Measurements from ENCODE around the gene CPZ. TPM values are rescaled to one million over a fixed set of nuclear protein-coding genes. Genes with fewer than 3 reads are reported as not detected.

Gene CPZ
- total and polyA plus RNA-seq, 12 donors = 0.53 to 6.4 (median 3.9) TPM

GRCh38 chr4:8613421-8614364 lies 21.1 kb downstream of the CPZ start:
- Histone ChIP-seq H3K4me1 (replicated peaks in 1 of 2) (no peaks in the 10 kb centered on the region), H3K27me3 (no peaks in the 10 kb centered on the region), H3K36me3 (replicated peaks in 1 of 2) (no peaks in the 10 kb centered on the region), H3K9me3 (replicated peaks in 1 of 3) (no peaks in the 10 kb centered on the region), H3K27ac (no peak overlapping the region), H3K4me3 (no peak overlapping the region)
- TF ChIP-seq POLR2A (IDR thresholded peaks at IDR 0.05) = no peak
- TF ChIP-seq CTCF (IDR thresholded peaks at IDR 0.05) = no peak
- DNase-seq = no peak
- intact Hi-C loops (cut with DNase I) = no loop called here
- WGBS, 4 donors = 77 to 91% (median 85%) methylated on average over 21 to 35 of the region's 35 CpGs

GRCh38 chr4:8614365-8615193 lies 22.0 kb downstream of the CPZ start:
- Histone ChIP-seq H3K4me1 (replicated peaks in 1 of 2) (no peaks in the 10 kb centered on the region), H3K4me3 (no peak overlapping the region), H3K9me3 (replicated peaks in 1 of 3) (no peaks in the 10 kb centered on the region), H3K27me3 (no peaks in the 10 kb centered on the region), H3K27ac (no peak overlapping the region), H3K36me3 (replicated peaks in 1 of 2) (no peaks in the 10 kb centered on the region)
- 73 to 82% (median 77%) methylated on average over 14 to 22 of the region's 22 CpGs for WGBS, 4 donors
- TF ChIP-seq POLR2A (IDR thresholded peaks at IDR 0.05) (no peak), CTCF (IDR thresholded peaks at IDR 0.05) (no peak)
- intact Hi-C loops (cut with DNase I) = no loop called here
- DNase-seq = no peak

- Histone ChIP-seq H3K36me3 (replicated peaks in 1 of 2) (no peaks in the 10 kb centered on the region), H3K4me1 (replicated peaks in 1 of 2) (no peaks in the 10 kb centered on the region), H3K9me3 (replicated peaks in 1 of 3) (no peaks in the 10 kb centered on the region), H3K4me3 (no peak overlapping the region), H3K27me3 (no peaks in the 10 kb centered on the region), H3K27ac (no peak overlapping the region)
- DNase-seq = no peak
- WGBS, 4 donors = 17 to 83% (median 77%) methylated on average over 1 to 13 of the region's 13 CpGs
- intact Hi-C loops (cut with DNase I) = no loop called here
- no peak for TF ChIP-seq CTCF (IDR thresholded peaks at IDR 0.05)
- no peak for TF ChIP-seq POLR2A (IDR thresholded peaks at IDR 0.05)
These were observed 22.8 kb downstream of the CPZ start for GRCh38 chr4:8615366-8615765.

Data from adrenal gland (tissue), 12 donors.